Measurements from ENCODE around the gene PLD1.
"Not testable (repeated sequence)": the region's sequence is repeated elsewhere in the genome, so short reads cannot be mapped to it uniquely, and the experiment has no call there.

The PLD1 gene

DNA sequence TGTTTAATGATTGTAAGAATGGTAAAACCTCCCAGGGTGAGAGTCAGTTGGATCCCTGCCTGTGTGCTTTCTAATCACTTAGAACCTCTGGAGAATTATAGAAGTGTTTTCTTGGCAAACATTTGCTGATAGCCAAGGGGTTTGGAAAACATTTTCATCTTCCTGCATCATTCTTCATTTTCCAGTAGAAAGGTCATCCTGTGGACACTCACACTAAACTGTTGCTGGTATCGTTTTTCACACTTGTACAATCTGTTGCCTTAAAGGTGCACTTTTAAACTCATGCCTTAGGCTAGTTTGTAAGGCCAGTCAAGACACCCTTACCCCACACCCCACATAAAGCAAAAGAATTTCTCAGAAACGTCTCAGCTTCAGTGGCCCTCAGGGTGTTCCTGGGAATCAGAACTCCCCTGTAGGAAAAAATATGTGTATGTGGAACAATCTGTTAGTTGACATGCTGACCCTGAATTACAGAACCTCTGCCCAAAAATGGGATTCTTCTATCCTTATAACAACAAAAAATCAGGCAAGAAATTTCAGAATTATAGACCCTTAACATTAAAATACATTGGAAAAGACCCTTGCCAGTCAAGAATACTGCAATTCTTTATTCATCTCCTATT is 5.8 kb upstream of the PLD1 start:
- no peak for DNase-seq

DNA sequence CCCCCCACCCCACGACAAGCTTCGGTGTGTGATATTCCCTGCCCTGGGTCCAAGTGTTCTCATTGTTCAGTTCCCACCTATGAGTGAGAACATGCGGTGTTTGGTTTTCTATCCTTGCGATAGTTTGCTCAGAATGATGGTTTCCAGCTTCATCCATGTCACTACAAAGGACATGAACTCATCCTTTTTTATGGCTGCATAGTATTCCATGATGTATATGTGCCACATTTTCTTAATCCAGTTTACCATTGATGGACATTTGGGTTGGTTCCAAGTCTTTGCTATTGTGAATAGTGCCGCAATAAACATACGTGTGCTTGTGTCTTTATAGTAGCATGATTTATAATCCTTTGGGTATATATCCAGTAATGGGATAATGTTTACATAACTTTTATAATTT is 4.4 kb upstream of the PLD1 start:
- not testable (repeated sequence) for DNase-seq

DNA sequence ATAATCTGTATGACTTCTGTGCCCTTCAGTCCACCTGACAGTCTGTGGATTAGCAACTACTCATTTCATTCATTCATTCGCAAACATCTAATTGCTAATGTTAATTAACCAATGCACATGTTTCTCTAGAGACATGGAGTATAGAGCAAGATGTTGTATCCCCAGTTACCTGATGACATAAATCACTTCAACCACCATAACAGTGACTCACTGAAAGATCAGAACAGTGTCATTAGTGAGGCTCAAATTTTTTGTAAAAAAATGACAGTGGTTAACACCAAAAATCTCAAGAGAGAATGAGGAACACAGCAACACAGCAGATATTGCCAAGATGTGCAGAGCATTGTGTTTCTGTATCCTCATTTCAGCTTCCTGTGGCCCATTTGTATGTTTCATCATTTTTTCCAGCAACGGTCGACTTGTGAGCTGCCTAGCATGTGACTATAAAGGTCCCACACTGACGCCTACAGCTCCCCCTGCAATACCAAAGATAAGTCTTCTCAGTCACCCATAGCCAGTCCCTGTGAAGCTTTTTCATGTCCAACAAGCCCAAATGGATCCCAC is 3.7 kb upstream of the PLD1 start:
- no peak for DNase-seq

DNA sequence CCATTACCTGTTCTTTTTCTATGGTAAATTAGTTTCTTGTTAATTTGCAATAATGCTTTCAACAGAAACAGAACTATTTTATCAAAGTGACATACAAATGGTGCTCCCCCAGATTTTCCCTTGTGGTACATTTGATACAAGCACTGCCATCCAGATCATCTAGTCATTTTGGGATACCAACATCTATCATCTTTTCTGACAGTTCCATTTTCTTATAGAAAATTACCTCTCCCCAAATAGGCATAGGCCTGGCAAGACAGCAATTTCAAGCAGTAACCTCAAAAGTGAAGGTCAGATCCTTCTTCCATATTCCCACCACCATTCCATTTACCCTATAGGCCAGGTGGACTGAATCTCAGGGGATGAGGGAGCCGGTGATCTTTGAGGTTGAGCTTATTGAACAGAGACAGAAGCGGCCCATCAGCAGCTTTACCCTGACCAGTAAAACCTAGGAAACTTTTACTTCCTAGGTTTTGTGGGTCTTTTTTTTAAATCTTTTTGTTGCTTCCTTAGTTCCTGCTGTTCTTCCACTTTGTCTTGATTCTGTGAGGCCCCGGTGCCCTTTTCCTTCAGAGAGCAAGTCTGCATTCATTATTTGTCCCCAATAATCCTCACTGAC is 3.1 kb upstream of the PLD1 start:
- DNase-seq = no peak

DNA sequence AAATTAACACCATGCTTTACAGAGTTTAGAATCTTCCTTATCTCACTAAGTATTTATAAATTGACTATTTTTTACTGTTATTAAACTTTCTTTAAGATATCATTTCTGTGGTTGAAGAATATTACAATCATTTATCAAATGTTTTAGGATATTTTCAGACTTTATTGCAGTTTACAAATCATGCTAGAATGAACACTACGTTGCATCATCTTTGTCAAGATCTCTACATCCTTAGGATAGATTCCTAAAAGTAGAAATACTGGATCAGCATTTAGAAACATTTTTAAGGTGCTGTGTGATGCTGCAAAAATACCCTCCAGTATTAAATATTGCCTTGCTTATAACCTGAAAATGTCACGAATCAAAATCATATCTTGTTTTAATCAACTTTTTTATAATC is 2.5 kb upstream of the PLD1 start:
- no peak for DNase-seq

DNA sequence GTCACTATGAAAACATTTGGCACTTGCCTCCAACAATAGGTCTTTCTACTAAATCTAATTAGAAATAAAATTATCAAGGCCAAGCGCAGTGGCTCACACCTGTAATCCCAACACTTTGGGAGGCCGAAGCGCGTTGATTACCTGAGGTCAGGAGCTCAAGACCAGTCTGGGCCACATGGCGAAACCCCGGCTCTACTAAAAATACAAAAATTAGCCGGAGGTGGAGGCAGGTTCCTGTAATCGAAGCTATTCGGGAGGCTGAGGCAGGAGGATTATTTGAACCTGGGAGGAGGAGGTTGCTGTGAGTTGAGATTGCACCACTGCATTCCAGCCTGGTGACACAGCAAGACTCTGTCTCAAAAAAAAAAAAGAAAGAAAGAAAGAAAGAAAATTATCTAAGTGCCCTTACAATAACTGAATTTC is 1.6 kb upstream of the PLD1 start:
- DNase-seq = no peak

DNA sequence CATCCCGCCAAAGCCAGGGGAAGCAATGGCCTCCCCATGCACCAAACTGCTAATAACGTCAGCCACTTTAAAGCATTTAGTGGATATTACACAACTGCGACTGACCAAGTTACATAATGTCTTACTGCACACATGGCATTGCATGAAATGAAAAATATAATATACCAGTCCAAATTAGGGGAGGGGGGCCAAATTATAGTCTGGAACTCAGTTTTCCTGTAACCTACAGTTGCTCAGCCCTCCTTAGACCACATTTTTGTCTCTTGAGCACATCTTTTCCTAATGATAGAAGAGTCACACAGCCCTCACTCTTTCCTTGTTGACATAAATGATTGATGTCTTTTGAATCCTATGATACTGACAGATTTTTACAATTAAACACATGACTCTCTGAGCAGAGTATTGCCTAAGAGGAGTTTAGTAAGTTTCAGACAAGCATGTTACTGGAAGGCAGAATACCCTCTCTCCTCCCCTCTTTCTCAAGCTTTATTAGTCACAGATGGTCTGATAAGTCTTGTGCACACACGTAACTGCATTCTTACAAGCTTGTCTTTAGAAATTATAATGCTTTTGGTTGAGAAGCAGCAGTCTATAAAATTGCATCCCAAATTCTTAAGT is 1.1 kb upstream of the PLD1 start:
- DNase-seq = no peak

DNA sequence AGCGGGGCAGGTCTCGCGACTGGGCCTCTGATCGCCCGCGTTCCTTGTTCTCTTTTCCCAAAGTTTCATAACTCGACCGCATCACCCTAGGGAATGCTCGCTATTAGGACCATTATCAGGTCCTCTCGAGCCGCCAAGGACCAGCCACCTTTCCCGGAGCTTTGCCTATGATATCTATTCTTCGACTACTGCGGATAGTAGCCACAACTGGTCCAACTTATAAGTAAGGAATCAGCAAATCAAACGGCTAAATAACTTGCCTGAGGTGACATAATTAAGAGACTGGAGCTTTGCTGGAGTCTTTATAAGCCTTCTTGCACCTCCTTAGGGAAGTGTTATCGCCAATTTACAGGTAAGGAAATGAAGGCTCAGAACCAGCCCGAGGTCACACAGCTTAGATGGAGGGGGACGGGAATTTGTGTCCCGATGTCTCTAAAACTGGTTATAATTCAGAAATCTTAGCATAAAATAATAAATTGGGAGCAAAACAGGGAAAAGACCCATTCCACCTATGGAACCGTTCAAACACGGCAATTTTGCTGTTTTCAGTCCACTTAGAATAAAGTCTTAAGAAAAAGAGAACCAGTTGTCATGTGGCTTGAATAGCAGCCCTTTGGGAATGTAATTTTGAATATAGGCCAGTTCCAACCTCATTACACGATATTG is 479 bp upstream of the PLD1 start:
- DNase-seq = no peak

DNA sequence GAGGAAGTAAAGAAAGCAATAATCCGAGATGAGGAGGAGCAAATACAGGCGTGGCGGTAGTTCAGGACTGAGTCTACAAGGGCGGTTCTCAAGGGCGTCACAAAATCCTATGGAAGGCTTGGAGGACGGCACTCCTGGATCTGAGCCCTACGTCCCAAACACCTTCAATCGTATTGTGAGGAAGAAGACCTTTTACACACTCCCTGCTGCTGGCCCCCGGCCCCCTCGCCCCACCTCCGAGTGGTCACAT is 747 bp downstream of the PLD1 start:
- DNase-seq = no peak

DNA sequence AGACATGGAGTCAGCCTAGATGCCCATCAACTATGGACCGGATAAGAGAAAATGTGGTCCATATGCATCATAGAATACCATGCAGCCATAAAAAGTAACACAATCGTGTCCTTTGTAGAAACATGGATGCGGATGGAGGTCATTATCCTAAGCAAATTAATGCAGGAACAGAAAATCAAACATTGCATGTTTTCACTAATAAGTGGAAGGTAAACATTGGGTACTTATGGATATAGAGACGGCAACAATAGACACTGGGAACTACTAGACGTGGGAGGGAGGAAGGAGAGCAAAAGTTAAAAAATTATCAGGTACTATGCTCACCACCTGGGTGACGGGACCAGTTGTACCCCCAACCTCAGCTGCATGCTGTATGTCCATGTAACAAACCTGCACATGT is 2.5 kb downstream of the PLD1 start:
- no peak for DNase-seq

DNA sequence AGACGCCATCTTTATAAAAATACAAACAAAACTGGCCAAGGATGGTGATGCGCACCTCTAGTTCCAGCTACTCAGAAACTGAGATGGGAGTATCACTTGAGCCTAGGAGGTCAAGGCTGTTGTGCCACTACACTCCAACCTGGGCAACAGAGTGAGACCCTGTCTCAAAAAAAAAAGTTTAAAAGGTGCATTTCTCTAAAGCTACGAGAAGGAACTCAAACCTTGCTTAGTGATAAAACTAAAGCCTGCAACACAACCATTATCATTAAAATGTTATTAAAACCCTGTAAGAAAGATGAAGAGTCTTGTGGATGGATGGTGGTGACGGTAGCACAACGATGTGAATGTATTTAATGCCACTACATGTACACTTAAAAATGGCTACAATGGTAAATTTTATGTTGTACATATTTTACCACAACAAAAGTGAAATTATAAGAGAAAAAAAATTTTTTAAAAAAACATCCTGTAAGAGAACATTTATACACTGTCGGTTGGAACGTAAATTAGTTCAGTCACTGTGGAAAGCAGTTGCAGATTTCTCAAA is 3.1 kb downstream of the PLD1 start:
- no peak for DNase-seq

DNA sequence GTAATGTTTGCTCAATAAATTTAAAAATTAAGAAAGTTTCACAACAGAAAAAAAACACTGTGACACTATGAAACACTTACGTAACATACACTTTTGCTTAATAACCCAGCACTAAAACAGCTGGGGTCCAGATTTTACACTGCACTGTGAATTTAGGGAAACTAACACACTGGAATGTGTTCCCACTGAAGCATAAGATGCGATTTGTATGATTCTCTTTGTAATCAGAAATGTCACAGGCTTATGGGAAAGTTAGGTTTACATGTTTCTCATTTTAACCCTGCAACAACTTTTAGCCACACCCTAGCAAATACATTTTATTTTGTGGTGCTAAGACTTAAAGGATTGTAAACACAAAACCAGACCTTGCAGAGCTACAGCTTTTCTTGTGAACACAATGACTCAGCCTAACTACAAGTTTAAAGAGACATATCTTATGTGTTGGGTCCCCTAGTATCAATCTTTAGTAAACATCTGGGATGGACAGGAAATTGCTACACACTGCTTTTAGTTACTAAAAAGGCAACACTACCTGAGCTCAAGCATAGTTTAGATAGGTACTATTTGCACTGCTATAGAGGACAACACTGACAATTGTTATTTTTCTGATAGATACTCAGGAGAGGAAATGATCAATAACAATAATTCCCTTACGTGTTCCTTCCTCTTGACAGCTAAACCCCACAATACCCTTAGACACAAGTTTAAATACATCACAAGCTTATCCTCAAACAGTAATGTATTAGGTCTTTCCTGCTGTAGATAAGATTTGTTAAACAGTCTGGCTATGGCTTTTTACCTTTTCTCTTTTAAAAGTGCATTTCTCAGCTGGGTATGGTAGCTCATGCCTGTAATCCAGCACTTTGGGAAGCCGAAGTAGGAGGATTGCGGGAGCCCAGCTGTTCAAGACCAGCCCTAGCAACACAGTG is 3.8 kb downstream of the PLD1 start:
- no peak for DNase-seq

DNA sequence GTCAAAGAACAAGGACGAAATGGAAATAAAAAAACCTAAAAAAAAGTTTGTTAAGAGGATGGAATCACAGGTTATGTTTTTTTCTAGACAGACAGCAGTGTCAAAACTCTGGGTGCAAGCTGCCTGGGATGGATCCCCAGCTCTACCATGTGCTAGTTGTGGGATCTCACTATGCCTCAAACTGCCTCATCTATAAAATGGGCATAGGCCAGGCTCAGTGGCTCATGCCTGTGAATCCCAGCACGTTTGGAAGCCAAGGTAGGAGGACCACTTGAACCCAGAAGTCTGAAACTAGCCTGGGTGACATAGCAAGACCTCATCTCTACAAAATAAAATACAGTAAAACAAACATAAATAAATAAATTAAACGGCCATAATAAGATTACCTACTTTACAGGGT is 4.6 kb downstream of the PLD1 start:
- DNase-seq = no peak

DNA sequence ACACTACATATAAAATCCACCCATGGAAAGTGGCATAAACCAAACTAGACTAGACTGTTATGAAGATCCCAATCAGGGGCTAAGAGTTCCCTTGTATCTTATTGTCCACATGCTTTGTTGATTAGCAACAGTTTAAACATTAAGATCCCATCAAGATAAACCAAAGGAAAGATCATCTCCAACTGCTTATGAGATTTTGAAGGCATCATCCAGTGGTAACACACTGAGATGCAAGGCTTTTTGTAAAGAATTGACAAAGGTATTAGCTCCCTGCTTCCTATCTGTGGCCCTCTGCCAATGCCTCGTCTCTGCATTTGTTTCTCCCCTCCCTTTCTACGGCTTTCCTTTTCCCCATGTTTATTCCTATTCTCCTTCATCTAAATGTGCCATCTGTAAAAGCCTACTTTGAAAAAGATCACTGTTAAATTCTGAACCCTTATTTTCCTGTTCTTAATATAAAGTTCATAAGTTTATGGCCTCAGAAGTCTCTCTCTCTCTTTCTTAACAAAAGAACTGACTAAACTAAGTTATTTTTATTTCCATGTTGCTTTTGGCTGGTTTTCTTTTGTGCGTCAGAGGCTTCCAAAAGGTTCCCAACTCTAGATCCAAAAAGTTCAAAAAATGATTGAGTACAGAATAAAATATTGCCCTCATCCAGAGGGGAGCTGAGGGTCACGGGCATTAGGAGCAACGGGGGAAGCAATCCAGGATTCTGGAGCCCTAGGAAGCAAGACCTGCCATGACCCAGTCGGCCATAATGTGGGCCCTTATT is 5.5 kb downstream of the PLD1 start:
- no peak for DNase-seq

DNA sequence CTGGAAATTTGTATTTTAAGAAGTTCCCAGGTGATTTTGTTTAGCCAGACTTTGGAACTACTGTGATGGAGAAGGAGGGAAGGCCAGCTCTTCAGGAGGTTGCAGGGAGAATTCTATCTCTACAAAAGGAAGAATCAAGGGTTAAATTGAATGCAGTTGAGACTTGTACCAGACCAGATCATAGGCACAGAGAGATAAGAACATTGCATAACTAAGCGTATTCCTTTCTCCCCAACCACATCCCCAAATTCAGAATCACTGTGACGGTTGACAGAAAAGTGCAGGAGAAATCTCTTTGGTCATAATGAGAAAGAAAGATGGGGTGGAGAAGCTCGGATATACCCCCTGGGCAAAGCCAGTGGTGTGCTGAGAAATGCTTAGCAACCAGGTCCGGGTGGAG is 7.2 kb downstream of the PLD1 start:
- DNase-seq = no peak

DNA sequence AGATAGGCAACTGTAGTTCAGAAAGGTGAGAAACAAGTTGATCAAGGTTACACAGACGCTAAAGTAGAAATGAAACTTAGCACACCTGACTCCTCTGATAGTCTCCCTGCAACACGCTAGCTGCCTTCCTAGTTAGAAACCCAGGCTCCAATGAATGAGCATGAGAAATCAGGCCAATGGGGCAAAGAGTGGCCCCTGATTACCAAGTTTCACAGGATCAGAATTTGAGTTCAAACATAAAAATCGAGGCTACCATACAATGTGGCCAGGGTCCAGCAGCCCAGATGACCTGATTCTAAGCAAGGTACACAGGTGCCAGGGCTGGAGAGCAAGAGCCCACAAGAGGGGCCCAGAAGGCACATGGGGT is 7.7 kb downstream of the PLD1 start:
- DNase-seq = no peak

DNA sequence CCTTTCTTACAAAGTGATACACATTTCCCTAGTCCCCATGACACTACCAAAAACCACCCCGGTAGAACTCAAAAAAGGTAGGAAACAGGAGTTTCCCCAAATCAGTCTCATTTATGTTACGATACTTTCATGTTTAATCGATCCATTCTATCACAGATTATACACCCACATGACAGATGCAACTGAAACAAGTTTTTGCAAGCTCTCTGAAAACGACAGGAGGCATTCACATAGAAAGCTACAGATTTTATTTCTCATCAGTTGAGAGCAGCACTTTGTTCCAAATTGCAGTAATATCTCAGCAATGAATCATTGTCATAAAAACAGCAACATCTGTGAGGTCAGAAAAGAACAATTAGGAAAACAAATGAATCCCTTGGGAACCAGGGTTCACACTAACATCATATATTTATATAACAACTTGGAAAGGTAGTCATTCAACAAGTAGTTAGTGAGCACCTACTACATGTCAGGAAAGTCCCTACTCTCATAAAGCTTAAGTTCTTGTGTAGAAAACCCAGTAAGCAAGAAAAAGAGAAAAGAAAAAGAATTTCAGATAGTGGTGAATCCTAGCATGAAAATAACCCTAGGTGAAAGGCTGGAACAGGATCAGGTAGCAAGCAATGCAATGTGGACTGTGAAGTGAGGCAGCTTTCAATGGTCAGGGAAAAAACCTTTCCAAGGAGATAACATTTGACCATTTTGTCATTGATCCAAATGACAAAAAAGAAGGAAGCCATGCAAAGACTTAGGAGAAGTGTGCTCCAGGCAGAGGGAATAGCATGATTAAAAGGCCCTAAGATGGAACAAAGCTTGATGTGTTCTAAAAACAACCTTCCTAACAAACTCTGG is 8.3 kb downstream of the PLD1 start:
- DNase-seq = no peak

DNA sequence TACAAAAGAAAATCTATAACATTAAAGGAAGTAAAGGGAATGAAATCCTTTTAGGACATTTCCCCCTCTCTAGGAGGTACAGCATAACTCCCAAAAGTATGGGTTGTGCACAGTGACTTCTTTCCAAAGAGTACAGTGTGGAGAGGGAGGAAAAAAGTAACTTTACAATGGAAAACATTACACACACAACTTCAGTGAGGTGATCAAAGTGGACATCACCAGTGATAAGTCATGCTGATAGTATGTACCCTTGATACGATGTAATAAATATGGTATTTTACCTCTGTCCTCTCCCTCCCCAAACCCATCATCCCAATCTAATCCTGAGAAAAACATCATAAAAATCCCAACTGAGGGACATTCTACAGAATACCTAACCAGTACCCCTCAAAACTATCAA is 10.8 kb downstream of the PLD1 start:
- DNase-seq = no peak

DNA sequence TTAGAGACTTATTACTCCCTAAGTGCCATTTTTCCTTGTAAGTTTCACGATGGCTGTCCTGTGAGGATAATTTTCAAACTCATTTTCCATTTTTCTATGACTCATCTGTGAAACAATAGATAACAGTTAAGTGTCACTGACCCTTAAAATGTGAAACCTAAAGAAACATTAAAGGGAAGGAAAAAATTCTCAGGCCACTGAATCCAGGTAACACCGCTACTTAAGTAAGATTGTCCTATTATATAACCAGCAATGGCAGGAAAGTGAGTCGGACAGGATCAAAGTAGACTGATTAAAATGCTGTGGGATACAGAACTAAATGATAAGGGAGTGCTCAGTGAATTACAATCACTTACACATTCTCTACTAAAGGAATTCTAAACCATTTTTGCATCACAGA is 12.4 kb downstream of the PLD1 start:
- DNase-seq = no peak

DNA sequence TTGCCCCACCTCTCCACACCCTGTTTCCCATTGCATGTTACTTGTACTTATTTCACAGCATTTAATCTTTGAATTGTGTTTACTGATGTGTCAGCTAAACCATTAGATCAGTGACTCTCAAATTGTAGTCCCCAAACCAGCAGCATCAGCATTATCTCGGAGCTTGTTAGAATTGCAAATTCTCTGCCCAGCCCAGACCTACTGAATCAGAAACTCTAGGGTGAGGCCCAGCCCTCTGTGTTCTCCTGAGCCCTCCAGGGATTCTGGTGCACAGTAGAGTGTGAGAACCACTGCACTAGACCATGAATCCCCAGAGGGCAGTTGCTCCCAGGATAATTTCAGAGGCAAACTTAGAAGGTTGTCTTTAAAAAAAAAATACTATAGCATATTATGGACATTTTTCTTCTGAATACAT is 13.0 kb downstream of the PLD1 start:
- DNase-seq = no peak

DNA sequence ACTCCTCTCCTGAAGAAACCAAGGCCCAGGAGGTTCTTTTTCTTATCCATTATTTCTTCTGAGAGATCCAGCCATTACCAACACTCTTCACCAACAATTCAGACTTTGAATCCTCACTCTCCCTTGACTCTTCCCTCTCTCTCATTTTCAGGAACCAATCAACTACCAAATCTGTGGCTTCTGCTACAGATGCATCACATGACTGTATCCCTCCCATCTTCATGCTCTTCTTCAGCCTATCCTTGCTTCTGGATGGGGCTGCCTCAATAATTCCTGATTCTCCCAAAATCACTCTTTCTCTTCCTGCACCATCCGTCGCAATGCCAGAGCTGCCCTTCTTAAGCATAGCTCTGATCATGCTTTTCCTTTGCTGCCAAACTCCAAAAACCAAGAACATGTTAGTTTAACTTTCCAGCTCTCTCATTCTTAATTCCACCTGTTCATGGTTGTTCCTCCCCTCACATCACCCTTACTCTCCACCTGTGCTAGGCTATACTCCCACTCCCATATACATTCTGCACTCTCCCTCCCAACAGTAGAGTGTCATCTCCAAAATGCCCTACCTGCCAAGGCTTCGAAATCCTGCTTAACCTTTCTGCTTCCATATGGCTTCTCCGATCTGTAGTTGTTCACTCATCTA is 13.5 kb downstream of the PLD1 start:
- DNase-seq = no peak

All from NCI-H1092 (cell line).